Measurements from ENCODE around the gene DENND6B.
"Not testable (repeated sequence)": the region's sequence is repeated elsewhere in the genome, so short reads cannot be mapped to it uniquely, and the experiment has no call there.

Gene DENND6B, protein sequence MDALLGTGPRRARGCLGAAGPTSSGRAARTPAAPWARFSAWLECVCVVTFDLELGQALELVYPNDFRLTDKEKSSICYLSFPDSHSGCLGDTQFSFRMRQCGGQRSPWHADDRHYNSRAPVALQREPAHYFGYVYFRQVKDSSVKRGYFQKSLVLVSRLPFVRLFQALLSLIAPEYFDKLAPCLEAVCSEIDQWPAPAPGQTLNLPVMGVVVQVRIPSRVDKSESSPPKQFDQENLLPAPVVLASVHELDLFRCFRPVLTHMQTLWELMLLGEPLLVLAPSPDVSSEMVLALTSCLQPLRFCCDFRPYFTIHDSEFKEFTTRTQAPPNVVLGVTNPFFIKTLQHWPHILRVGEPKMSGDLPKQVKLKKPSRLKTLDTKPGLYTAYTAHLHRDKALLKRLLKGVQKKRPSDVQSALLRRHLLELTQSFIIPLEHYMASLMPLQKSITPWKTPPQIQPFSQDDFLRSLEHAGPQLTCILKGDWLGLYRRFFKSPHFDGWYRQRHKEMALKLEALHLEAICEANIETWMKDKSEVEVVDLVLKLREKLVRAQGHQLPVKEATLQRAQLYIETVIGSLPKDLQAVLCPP

DNA sequence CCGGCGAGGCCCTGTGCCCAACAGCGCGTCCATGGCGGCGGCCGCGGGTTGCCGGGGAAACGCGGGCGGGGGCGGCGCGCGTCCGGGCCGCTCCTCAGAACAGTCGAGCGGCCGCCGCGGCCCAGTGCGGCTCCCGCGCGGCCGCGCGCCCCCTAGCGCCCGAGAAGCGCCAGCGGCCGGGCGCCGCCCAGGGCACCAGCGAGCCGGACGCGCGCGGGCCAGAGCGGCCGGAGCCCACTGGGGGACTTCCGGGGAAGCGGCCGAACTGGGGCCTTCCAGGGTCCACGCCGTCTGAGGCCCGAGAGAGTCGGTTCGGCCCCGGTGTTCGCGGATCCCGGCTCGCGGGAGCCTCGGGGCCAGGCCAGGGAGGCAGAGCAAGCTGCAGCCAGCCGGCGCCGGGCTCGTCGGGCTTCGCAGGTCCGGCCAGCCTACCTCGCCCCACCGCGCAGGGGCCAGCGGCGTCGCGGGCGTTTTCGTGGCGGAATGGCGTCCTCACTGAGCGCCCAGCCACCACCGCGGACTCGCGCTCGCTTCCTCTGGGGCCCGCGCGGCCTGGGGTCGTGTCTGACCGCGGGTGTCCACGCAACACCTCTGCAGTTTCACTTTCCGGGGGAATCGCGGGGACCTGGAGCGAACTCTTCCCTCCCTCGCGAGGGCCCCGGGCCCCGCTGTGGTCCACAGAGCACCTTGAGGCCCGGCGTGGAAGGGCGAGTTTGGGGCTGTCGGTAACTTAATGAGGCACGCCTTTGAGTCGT is at the start of gene DENND6B:
Gene DENND6B, minus strand, starts transcription at position 57 of the 755 bp plus-strand sequence. Its CDS starts 24 bp downstream, at position 33.
- peak; percentile 73 for DNase-seq

DNA sequence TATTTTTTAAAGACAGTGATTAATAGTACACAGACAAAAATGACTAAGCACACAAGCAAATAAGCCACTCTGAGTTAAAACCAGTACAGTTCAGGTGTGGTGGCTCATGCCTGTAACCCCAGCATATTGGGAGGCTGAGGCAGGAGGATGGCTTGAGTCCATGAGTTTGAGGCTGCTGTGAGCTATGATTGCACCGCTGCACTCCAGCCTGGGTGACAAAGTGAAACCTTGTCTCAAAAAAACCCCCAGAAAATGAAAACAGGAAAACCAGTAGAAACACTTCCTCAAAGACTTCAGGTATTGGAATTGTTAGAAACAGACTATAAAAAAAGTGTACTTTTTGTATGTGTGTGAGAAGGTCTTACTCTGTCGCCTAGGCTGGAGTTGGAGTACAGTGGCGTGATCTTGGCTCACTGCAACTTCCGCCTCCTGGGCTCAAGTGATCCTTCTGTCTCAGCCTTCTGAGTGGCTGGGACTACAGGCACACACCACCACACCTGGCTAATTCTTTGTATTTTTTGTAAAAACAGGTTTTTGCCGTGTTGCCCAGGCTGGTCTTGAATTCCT is 49.4 kb upstream of the DENND6B start:
- no peak for DNase-seq

- DNase-seq, result no peak
Observed at GRCh38 chr22:50371101-50371648, 44.4 kb upstream of the DENND6B start.

- no peak for DNase-seq
Observed at GRCh38 chr22:50367778-50368500, 41.1 kb upstream of the DENND6B start.

GRCh38 chr22:50363803-50364194 is 37.0 kb upstream of the DENND6B start:
- not testable (repeated sequence) for DNase-seq

- no peak for DNase-seq
Observed at GRCh38 chr22:50363166-50363802, 36.5 kb upstream of the DENND6B start.

DNA sequence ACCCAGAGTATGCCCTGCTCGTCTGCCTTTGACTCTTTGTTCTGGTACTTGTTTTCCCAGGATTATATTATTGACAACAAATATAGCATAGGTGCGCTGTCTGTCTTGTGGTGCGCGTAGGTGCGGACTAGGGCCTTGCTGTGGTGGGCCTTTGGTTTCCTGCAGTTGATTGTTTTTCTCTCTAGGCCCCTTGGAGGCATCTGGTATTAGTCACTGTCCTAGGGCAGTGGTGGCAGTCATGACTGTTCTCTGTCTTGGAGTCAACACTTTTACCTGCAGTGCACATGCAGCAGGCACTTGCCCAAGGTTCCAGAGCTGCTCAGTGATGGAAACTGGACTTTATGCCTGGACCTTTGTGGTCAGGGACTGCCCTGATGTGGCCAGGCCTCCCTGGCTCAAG is 34.9 kb upstream of the DENND6B start:
- DNase-seq, result no peak

DNA sequence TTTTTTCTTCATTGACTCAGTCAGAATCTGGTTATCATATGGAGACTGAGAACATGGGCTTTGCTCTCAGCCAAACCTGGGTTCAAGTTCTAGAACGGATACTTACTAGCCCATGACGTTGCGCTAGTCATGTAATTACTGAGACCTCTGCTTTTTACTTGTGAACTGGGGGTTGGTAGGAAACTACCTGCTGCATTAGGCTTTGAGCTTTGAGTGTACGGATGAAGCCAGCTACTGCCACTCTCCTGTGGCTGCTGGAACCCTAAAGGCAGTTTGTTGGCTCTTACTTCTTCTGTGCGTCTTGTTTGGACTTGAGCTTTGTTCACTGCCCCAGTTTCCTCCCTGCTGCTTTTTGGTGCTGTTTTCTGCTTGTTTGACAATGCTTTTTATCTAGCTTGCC is 34.4 kb upstream of the DENND6B start:
- no peak for DNase-seq

DNA sequence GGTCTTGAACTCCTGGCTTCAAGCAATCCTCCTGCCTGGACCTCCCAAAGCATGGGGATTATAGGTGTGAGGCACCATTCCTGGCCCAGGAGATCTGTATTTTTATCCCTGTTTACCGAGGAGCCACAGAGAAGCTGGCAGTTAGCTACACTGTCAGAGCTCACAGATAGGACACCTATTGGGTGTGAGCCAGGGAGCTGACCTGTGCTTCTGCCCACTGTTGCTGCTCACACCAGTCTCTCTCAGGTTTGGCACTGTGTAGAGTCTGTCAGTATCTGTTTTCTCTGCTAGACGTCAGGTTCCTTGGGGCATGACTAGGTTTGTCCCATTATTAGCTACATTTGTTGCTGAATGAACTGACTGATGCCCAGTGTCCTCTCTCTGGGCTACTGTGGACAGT is 33.8 kb upstream of the DENND6B start:
- no peak for DNase-seq

- DNase-seq, result no peak
Observed at GRCh38 chr22:50357756-50358155, 30.9 kb upstream of the DENND6B start.

DNA sequence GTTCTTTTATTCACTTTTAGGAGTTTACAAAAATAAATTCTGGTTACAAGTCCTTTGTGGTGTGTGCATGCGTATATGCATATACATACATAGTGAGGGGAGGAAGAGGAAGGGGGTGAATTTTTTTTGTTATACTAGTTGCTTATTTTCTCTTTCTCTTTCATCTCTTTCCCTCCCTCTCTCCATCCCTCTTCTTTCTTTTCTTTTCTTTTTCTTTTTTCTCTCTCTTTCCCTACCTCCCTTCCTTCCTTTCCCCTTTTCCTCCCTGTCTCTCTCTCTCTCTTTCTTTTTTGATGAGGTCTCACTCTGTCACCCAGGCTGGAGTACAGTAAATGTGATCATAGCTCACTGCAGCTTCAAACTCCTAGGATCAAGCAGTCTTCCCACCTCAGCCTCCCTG is 30.4 kb upstream of the DENND6B start:
- DNase-seq, result no peak

DNA sequence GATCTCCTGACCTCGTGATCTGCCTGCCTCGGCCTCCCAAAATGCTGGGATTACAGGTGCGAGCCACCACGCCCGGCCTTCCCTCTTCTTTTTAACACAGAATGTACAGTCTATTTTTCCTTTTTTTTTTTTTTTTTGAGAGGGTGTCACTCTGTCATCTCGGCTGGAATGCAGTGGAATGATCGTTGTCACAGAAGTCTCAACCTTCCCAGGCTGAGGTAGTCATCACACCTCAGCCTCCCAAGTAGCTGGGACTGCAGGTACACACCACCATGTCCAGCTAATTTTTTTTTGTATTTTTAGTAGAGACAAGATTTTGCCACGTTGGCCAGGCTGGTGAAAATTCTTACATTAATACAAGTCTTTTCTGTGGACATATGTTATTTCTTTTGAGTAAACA is 29.4 kb upstream of the DENND6B start:
- no peak for DNase-seq

DNA sequence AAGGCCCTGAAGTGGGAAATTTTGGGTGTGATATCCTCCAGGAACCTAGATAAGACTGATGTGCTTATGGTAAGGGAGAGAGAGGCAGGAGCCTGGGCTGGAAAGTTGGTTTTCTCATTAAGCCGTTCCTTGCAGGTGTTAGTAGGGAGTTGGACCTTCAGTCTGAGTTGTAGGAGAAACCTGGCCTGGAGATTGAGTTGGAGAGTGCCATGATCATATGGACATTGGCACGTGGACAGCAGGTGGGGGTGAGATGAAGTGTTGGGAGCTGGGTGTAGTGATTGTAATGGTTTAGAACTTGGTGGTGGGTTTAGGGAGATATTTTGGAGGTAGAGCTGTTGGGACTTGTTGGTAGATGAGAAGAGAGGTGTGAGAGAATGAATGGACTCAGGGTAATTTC is 21.2 kb upstream of the DENND6B start:
- DNase-seq, result no peak

DNA sequence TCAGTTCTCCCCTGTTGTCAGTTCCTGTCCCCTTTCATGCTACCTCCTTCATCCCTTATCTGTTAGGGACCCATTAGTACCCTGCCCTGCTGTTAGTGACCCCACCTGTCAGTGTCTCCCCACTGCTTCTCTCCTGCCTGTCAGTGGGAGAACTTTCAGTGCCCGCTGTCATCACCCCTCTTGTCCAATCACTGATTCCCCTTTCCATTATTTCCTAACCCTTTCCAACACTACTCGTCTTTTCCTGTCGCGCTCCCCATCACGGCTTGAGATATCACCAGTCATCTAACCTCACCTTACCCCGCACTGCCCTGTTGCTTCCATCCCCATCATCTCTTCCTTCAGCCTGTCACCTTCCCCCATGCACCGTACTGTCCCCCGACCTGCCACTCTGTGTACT is 20.3 kb upstream of the DENND6B start:
- DNase-seq, result no peak

DNA sequence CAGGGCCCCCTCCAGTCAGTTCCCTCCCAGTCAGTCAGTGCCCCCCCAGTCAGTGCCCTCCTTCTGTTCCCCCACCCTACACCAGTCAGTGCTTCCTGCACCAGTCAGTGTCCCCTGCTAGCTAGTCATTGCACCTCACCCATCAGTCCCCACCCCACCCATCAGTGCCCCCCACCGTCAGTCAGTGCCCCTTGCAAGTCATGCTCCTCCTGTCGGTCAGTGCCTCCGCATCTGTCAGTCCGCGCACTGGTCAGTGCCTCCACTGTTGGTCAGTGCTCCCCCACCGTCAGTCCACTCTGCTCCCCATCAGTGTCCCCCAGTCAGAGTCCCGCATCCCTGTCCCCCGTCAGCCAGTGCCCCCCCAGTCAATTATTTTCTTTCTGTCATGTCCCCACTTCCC is 19.7 kb upstream of the DENND6B start:
- DNase-seq, result no peak

DNA sequence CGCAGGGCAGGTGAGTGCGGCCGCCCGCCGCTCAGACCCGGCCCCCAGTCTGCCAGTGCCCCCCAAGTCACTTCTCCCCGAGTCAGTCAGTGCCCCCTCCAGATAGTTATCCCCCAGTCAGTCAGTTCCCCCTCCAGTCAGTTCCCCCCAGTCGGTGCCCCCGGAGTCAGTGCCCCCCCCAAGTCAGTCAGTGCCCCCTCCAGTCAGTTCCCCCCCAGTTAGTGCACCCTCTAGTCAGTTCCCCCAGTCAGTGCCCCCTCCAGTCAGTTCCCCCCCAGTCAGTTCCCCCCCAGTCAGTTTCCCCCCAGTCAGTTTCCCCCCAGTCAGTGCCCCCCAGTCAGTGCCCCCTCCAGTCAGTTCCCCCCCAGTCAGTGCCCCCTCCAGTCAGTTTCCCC is 16.7 kb upstream of the DENND6B start:
- DNase-seq, result no peak

DNA sequence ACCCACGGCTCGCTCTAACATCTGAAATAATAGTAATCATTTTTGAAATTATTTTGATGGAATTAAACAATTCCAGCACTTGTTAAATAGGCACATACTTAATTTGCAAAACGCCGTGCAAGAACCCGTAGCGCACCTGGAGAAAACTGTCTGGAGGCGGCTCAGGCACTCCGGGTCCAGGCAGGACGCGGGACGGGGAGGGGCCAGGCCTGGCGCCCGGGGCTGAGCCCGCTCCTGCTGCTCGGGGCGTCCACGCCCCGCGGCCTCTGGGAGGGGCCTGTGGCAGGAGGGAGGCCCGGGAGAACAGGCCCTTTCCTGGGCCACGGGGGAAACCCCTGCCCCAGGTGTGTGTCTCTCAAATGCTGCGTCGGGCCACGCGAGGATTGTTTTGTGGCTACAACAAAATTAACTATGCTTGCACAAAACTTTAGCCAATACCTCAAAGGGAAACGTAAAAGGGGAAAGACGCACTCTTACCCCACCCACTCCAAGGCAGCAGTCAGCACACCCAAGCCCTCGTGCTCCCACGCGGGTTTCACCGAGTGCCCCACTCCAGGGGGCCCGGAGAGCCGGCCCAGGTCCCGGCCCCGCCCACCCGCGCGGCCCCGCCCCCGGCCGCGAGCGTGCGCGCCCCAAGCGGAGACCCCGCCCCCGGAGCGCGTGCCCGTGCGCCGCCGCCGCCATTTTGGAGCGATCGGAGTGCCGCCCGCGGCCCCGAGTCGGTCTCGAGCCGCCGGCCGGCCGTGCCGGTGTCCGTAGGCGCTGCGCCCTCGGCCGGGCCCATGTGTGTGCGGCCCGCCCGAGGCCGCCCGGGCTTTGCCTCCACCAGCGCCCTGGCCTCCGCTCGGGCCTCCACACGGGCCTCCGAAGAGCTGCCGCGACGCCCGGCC is 16.1 kb upstream of the DENND6B start, which contains the start of gene PPP6R2:
Gene PPP6R2, plus strand, starts transcription at position 677 of the 890 bp plus-strand sequence. CDS start 50,582 bp downstream, outside the sequence.
- DNase-seq, result peak; percentile 64

GRCh38 chr22:50341977-50342650 is 15.3 kb upstream of the DENND6B start:
- DNase-seq, result peak; percentile 85

DNA sequence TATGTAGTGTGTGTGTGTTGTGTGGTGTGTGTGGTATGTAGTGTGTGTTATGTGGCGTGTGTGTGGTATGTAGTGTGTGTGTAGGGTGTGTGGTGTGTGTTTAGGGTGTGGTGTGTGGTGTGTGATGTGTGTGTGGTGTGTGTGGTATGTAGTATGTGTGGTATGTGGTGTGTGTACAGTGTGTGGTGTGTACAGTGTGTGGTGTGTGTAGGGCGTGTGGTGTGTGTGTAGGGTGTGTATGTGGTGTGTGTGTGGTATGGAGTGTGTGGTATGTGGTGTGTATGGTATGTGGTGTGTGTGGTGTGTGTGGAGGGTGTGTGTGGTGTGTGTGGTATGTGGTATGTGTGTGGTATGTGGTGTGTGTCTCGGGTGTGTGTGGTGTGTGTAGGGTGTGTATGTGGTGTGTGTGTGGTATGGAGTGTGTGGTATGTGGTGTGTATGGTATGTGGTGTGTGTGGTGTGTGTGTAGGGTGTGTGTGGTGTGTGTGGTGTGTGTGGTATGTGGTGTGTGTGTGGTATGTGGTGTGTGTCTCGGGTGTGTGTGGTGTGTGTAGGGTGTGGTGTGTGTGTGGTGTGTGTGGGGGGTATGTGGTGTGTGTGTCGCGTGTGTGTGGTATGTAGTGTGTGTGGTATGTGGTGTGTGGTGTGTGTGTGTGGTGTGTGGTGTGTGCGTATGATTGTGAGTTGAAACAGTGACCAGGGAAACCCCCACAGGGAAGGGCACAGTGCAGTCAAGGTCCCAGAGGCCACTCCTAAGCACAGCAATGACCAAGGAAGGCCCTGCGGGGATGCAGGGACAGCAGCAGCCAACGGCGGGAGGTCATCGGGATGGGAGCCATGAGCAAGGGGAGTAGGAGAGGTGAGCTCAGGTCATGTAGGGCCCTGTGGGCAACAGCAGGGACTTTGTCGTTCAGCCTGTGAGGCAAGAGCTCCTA is 13.4 kb upstream of the DENND6B start:
- DNase-seq, result no peak
